ENCODE results near the gene INCA1. TPM values are rescaled to one million over a fixed set of nuclear protein-coding genes. Genes with fewer than 3 reads are reported as not detected.

Gene INCA1
- total and polyA plus RNA-seq, 2 of the 8 experiments (the other 6 are each of a cell fraction or from before 2014, with no cell fraction given) = 0.89 to 1.4 TPM

DNA sequence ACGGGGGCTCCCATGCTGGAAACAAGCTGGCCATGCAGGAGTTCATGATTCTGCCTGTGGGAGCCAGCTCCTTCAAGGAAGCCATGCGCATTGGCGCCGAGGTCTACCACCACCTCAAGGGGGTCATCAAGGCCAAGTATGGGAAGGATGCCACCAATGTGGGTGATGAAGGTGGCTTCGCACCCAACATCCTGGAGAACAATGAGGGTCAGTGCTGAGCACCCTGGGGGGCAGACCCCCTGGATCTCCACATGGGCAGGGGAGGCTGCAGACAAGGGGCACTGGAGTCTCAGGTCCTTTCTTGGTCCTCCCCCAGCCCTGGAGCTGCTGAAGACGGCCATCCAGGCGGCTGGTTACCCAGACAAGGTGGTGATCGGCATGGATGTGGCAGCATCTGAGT lies 42.2 kb downstream of the INCA1 start:
- Histone ChIP-seq H3K36me3 (ENCODE audit: control insufficient read depth in 2 of 4, insufficient read depth in 4 of 4, low read length in 3 of 4) (peaks cover 0 to 2% (median 0%) of the 10 kb centered on the region in 4 experiments; a peak in 2 of 8 replicates), H4K8ac (ENCODE audit: extremely low read depth, insufficient read depth, low read length) (no peak overlapping the region), H3K56ac (replicated peaks; ENCODE audit: insufficient read length, low read depth, low read length) (no peak overlapping the region), H3K4me2 (ENCODE audit: insufficient read depth in 1 of 2, low read depth in 2 of 2, low read length in 2 of 2) (no peak overlapping the region), H3K9ac (replicated peaks in 1 of 4; ENCODE audit: extremely low read depth in 1 of 4, low read depth in 3 of 4, low read length in 3 of 4) (no peak overlapping the region), H3K79me1 (ENCODE audit: low read depth, low read length) (0 out of 2 replicates have a peak, but pooled peaks cover 2% of the 10 kb centered on the region), H2BK15ac (ENCODE audit: low read length) (no peak overlapping the region; the same call in 1 of the 2 replicates), H2BK120ac (replicated peaks; ENCODE audit: low read depth, low read length) (no peak overlapping the region), H2AFZ (ENCODE audit: low read length) (no peak overlapping the region), H3K9me3 (ENCODE audit: insufficient read depth in 2 of 2, low read depth in 1 of 2, low read length in 1 of 2) (no peaks in the 10 kb centered on the region), H3K79me2 (ENCODE audit: control insufficient read depth in 1 of 2, insufficient read depth in 2 of 2, low read length in 2 of 2) (no peaks in the 10 kb centered on the region; a peak in 1 of 4 replicates), H3K4ac (replicated peaks; ENCODE audit: insufficient read length, low read depth, low read length) (no peak overlapping the region), H3K23me2 (ENCODE audit: low read depth, low read length) (peaks cover 6% of the 10 kb centered on the region), H3K18ac (ENCODE audit: extremely low read depth, low read length) (no peak overlapping the region), H2AK5ac (ENCODE audit: low read depth, low read length) (no peak overlapping the region), H2BK12ac (ENCODE audit: low read depth, low read length) (no peak overlapping the region), H4K91ac (replicated peaks; ENCODE audit: insufficient read length, low read length) (no peak overlapping the region), H4K20me1 (replicated peaks in 1 of 2; ENCODE audit: control insufficient read depth in 1 of 2, insufficient read depth in 2 of 2, low read length in 2 of 2) (no peaks in the 10 kb centered on the region), H2BK5ac (ENCODE audit: low read depth, low read length) (no peak overlapping the region), H3K14ac (ENCODE audit: insufficient read length) (no peak overlapping the region), H3K27me3 (replicated peaks in 1 of 4; ENCODE audit: control insufficient read depth in 3 of 4, extremely low read depth in 1 of 4, insufficient read depth in 3 of 4, low read length in 3 of 4) (no peaks in the 10 kb centered on the region), H3K23ac (ENCODE audit: insufficient read length) (no peak overlapping the region), H2BK20ac (ENCODE audit: low read length) (no peak overlapping the region), H3K4me3 (ENCODE audit: extremely low read depth in 1 of 4, insufficient read depth in 2 of 4, low read depth in 3 of 4, low read length in 4 of 4) (no peak overlapping the region), H3K27ac (ENCODE audit: low read depth, low read length) (no peak overlapping the region), H3K4me1 (replicated peaks in 1 of 4; ENCODE audit: control insufficient read depth in 3 of 4, insufficient read depth in 4 of 4, low read length in 3 of 4) (peaks cover 0 to 14% (median 10%) of the 10 kb centered on the region in 4 experiments; a peak in 6 of 7 replicates), H4K5ac (ENCODE audit: insufficient read length, low read depth, low read length) (no peak overlapping the region)
- ChIA-PET POLR2A (ENCODE audit: partially characterized antibody) (interaction anchor here (0.8 to 32.4 kb wide), 6 partner anchors 5 to 411 kb away, joined by 3 to 987 read pairs (median 4); partner anchors contain the start of genes ENO3, PFN1, RNF167 and SLC25A11), CTCF (ENCODE audit: partially characterized antibody) (interaction anchor here (0.6 to 5.0 kb wide), 10 partner anchors 8 to 51 kb away, joined by 3 to 32 read pairs (median 5); partner anchors contain the start of gene SPAG7)
- FAIRE-seq = no peak
- DNase-seq (ENCODE audit: low read depth in 1 of 2, low spot score in 2 of 2) = no peak
- 94% methylated on average over 8 of the region's 8 CpGs; no CpG with 5 or more reads in 1 of the 2 experiments for WGBS, 2 experiments (ENCODE audit: extremely low coverage in 1 of 2, insufficient coverage in 1 of 2, insufficient read length in 1 of 2, insufficient replicate concordance in 2 of 2, low coverage in 1 of 2, low lambda C conversion rate in 2 of 2, missing lambda C conversion rate in 1 of 2)
- TF ChIP-seq TAF1 (IDR thresholded peaks at IDR 0.05; ENCODE audit: low read depth, low read length) (no peak), GTF2F1 (IDR thresholded peaks at IDR 0.05; ENCODE audit: borderline replicate concordance, low read depth, low read length) (no peak), CREB1 (IDR thresholded peaks at IDR 0.05) (no peak), EP300 (IDR thresholded peaks at IDR 0.05; ENCODE audit: borderline replicate concordance in 1 of 2, low read depth in 2 of 2, low read length in 2 of 2) (no peak), CBX8 (IDR thresholded peaks at IDR 0.05; ENCODE audit: borderline replicate concordance, low read depth, low read length) (no peak), FOSL1 (IDR thresholded peaks at IDR 0.05; ENCODE audit: insufficient read depth, low read depth, low read length) (no peak), BCL11A (IDR thresholded peaks at IDR 0.05; ENCODE audit: low read depth in 2 of 2, low read length in 2 of 2) (no peak), KDM1A (IDR thresholded peaks at IDR 0.05; ENCODE audit: borderline replicate concordance, low read length) (no peak), TEAD4 (IDR thresholded peaks at IDR 0.05; ENCODE audit: low read depth, low read length) (no peak), SIX5 (IDR thresholded peaks at IDR 0.05; ENCODE audit: low read depth, low read length) (no peak), NRF1 (IDR thresholded peaks at IDR 0.05; ENCODE audit: low read depth, low read length) (no peak), POLR2AphosphoS5 (IDR thresholded peaks at IDR 0.05; ENCODE audit: low read depth, low read length) (no peak)
- TF ChIP-seq, protein P1, sequence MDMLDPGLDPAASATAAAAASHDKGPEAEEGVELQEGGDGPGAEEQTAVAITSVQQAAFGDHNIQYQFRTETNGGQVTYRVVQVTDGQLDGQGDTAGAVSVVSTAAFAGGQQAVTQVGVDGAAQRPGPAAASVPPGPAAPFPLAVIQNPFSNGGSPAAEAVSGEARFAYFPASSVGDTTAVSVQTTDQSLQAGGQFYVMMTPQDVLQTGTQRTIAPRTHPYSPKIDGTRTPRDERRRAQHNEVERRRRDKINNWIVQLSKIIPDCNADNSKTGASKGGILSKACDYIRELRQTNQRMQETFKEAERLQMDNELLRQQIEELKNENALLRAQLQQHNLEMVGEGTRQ (IDR thresholded peaks at IDR 0.05; ENCODE audit: low read length) = no peak

All from H1 (cell line).